OCI-M1 (cell line): ENCODE results near the gene SLC2A4.
"Not testable (repeated sequence)": the region's sequence is repeated elsewhere in the genome, so short reads cannot be mapped to it uniquely, and the experiment has no call there.

Experiments used
- DNase-seq: peaks from one replicate; lab custom pipeline; 2025; lab: John Stamatoyannopoulos, UW

The SLC2A4 gene

GRCh38 chr17:7281074-7281952 lies at the start of gene SLC2A4:
TSS of gene SLC2A4 (plus strand) at chr17:7281718. CDS start at chr17:7281935, 217 bp downstream.
- DNase-seq, result peak; percentile 99

GRCh38 chr17:7232114-7232513 lies 49.4 kb upstream of the SLC2A4 start:
- DNase-seq, result no peak

DNA sequence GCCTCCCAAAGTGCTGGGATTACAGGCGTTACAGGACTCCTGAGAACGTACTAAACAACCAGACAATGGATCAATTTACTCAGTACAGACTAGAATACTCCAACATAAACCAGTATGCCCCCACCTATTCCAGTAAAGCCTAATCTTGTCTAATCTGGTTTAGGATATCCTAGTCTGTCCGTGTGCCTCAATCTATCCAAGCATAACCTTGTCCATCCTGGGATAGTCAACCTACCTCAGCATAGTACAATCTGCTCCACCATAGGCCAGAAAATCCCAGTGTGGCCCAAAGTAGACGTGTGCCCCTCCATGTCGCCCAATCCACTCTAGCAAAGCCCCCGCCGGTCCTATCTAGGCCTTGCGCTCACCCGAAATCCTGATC lies 47.8 kb upstream of the SLC2A4 start:
- no peak for DNase-seq

GRCh38 chr17:7234083-7234951 lies 47.2 kb upstream of the SLC2A4 start, which contains the start of gene DVL2:
TSS of gene DVL2 (minus strand) at chr17:7234517. CDS start at chr17:7234262, 255 bp downstream.
- DNase-seq, result peak; percentile 98

- peak; percentile 31 for DNase-seq
These were observed 45.5 kb upstream of the SLC2A4 start for GRCh38 chr17:7235693-7236665.

- DNase-seq, result no peak
These were observed 44.7 kb upstream of the SLC2A4 start for GRCh38 chr17:7236808-7237207.

DNA sequence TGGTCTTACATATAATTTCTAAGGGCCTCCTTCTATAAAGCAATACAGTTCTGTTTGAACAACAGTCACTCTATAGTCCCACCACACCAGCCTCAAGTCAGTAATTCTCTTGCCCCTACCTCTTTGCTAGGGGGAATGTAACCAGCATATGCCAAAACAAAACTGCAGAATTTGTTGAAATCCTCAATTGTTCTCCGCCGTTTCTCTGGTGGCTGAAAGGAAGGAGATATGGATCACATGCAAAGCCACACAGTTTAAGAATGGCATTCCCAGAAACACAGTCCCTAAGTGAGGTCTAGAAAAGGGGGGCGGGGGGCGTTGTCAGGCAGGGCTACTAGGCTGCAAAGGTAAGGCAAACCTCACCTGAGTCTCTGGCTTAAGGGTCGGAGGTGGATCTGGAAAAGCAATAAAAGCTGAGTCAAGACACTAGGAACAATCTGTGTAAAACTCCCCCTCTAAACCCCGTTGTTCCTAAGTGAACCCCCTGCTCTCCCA lies 44.2 kb upstream of the SLC2A4 start:
- peak; percentile 79 for DNase-seq

DNA sequence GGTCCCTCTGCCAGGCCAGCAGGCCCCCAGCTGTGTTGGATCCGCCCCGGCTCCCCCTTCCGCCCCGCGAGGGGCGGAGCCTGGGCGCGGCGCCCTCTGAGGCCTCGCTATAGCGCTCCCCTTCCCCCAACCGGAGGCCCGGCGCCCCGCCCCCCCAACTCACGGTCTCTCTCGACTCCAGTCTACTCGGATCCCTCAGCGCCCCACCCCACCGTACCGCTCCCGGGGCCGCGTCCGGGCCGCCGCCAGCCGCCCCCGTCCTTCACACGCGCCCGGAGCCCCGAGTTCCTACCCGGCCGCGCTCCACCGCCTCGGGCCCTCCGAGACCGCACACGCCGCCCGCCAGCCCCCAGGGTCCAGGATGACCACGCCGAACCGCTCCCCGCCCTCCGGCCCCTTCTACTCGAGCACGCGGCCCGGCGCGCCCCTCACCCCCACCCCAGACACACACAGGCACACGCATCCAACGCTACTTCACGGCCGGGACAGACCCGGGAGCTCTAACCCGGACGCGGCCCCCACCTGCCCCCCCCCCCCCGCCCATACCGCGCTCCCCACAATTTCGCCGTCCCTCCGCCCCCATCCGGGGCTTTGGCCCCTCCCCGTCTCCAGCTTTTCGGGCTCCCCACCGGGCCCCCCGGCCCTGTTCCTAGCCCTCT lies 43.6 kb upstream of the SLC2A4 start:
- DNase-seq, result peak; percentile 89

- peak; percentile 60 for DNase-seq
These were observed 43.0 kb upstream of the SLC2A4 start for GRCh38 chr17:7238420-7239090.

DNA sequence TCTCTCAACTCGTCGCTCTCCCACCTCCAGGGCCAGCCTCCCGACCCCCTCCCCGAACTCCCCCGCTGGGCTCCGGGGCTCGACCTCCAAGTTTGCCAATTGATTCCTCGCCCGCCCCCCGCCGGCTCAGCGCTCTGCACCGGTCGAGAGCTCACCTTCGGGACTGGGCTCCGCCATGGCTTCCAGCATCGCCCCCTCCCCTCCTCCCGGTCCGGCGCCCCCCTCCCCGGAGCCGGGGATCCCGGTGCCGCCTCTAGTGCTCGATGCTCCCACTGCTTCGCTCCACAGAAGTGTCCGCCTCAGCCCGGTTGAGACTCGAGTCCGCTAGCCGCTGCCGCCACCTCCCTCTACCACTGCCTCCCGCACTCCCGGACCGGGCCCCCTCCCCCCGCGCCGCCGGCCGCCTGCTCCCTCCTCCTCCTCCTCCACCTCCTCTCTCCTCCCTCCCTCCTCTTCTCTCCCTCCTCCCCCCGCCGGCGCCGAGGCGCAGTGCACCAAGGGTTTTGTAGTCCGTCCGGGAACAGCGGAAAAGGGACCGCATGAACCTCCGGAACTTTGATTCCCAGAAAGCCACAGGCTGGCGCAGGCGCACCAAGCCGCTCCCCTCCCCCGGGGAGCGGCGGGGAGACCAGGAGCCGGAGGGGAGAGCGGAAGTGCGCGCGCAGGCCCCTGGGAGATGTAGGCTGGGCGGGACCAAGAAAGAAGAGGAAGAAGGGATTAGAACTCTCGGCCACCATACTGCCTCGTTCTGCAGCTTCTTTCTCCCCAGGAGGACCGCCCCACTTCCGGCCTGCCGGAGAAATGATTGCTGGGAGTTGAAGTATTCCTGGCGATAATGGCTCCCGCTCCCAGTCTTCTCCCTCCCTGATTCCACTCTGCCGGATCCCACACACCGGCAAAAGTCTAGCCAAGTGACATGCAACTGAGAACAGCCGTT lies 42.2 kb upstream of the SLC2A4 start, which contains the start of gene PHF23:
TSS of gene PHF23 (minus strand) at position 367 of the 937 bp plus-strand sequence. CDS start at position 189, 178 bp downstream.
- DNase-seq, result peak; percentile 100

GRCh38 chr17:7240375-7240774 lies 41.1 kb upstream of the SLC2A4 start:
- DNase-seq, result peak; percentile 43

GRCh38 chr17:7241090-7241733 lies 40.3 kb upstream of the SLC2A4 start:
- DNase-seq, result peak; percentile 61

DNA sequence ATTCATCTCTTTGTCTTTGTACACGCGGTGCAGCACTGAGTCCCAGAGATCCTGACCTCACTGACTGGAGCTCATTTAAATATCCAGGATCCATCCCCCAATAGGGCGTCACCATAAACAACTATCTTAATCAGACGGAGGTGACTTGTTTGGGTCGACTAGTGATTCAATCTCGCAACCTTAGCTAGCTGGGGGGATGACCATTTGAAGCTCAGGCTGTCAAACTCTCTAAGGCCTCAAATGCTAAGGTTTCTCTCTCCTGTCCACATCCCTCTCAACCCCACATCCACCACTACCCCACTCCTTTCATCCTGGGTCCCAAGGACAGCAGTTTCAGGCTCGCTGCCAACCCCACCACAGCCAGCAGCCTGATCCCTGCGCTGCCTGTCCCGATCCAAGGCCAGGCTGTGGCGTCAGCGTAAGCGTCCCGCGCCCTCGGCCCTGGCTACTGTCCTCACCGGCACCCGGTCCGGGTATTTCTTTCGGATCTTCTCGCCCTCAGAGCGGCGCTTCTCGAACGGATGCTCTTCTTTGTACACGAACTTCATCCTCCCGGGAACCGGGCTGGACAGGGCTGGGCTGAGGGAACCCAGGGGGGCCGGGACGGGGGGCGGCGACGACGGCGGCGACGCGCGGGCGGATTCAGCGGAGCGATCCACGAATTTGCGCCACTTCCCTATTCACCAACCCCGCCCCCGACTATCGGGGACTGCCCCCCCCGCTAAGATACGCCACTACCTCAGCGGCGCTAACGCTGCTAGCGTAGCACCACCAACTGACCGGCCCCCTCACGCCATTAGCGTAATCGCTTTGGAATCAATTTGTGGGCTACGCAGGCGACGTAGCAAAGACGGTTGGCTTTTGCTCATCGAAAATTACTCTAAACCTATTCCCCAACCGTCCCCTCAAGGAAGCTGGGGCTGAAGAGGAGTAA lies 39.5 kb upstream of the SLC2A4 start, which contains the start of gene GABARAP:
TSS of gene GABARAP (minus strand) at position 667 of the 934 bp plus-strand sequence. CDS start at position 548, 119 bp downstream.
- peak; percentile 97 for DNase-seq

DNA sequence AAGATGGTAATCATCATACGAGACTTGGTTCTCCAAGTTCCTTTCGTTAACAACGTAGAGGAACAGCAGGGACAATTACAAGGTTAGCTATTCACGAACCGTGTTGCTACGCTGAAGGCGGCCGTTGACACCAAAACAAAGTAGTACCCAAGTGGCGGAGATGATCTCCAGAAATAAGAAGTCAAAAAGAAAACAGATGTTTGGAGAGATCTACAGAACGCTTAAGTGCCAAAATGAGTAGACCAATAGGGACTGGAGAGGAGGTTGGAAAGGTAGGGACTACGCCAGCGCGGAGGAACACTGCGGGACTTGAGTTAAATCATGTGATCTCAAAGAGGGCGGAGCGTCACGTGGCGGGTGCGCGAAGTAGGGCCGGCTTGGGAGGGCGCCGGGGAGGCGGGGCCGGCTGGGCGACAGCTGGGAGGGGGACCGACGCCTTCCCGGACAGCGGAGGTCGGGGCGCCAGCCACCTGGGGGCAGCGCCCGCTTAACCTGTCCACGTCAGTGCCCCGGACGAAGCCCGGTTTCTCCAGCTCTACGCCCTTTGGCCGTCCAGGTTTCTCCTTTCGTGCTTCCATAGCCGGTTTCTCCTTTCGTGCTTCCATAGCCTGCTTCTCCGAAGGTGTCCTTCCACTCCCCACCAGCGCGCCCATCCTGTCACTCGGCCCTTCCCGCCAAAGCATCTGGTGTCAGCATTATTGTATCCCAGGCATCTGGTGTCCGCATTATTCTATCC lies 38.6 kb upstream of the SLC2A4 start:
- DNase-seq, result peak; percentile 98

DNA sequence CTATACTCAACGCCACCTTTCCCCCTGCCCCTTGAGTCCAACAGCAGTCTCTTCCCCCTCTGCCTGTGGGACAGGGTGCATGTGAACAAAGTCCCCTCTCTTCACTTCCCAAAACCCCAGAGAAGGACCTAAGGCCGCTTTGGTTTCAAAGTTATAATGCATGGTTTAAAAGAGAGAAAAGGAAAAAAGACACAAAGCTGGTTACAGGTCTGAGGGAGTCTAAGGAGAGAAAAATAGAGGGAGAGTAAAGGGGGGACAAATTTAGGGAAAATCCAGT lies 38.1 kb upstream of the SLC2A4 start:
- peak; percentile 64 for DNase-seq

DNA sequence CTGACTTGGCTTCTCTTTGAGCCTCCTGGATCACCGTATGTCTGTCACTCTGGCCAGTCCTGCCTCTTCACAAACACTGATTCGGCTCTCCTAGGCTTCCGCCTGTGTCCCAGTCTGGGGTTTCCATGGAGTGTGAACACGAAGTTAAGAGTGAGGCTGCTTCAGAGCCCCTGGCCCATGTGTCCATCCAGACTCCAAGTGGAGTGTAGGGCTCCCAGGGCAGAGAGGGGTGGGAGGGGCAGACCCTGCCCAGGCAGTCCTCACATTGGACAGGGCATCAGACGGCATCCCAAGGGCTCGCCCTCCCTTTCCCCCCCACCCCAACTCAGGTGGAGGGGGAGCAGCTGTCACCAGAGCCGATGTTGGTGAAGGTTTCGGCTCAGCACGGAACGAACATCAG lies 37.7 kb upstream of the SLC2A4 start:
- DNase-seq, result not testable (repeated sequence)

DNA sequence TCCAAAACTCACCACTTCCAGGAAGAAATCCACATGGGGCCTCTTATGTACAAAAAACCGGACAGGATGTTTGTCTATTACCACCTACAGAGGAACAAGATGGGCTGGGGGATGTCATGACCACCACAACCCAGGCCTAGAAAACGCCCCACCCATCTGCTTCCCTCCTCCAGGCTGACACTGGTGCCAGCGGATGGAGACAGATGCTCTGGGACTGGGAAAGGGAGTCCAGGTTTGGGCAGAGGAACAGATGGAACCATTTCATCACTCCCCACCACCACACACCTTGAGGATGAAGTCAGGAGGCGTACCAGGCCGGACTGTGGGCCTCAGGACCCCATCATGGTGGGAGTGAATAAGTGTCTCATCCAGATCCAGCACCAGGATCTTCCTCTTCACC lies 34.7 kb upstream of the SLC2A4 start:
- DNase-seq, result no peak
